Measurements from ENCODE around the gene ADRA1B.
"Not testable (repeated sequence)": the region's sequence is repeated elsewhere in the genome, so short reads cannot be mapped to it uniquely, and the experiment has no call there.

Gene ADRA1B

DNA sequence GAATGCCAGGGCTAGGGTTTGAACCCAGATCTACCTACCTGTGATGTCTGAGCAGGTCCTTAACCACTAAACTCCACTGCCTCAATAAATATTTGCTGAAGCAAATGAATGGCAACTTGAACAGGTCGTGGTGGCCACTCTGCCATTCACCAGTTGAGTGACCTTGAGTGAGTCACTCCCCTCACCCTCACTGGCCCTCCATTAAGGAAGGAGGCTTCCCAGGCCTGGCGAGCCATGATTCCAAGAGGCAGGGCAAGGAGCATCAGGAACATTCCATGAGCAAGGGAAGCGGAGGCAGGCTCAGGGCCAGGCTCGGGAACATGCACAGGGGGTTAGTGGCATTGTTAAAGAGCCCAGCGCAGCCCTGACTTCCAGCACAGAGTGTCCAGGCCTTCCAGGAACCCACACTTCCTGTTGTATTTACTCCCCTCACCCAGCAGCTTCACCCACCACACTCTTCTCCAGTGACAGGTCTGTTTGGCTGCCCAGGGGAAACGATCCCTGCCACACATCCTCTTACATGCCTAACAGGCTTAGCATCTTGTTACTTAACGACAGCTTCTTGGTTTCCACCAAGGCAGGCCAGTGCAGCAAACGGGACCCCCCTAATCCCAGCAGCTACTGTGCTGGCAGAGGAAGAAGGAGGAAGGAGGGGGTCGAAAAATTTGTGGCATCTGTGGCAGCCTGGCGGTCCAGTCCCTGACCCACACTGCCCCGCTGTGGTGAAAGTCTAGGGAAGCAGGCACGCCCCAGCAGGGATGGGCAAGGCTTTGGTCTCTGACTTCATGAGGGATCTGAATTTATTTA is 49.0 kb downstream of the ADRA1B start:
- Histone ChIP-seq H3K4me3 (ENCODE audit: low read length) (no peak overlapping the region), H3K36me3 (ENCODE audit: control insufficient read depth, insufficient read depth, low read length) (no peaks in the 10 kb centered on the region)

GRCh38 chr5:159965838-159966128 is 49.5 kb downstream of the ADRA1B start:
- not testable (repeated sequence) for H3K4me3 ChIP-seq (ENCODE audit: low read length); H3K4me1 ChIP-seq (ENCODE audit: control insufficient read depth, insufficient read depth, low read length); H3K9ac ChIP-seq (ENCODE audit: low read length); H3K36me3 ChIP-seq (ENCODE audit: control insufficient read depth, insufficient read depth, low read length); H3K9me3 ChIP-seq (ENCODE audit: control insufficient read depth, low read length)
- peaks cover 12% of the 10 kb centered on the region for H3K27me3 ChIP-seq (ENCODE audit: control insufficient read depth, insufficient read depth, low read length)

More for the DNA sequence above, 49.0 kb downstream of the ADRA1B start:
- Histone ChIP-seq H3K27me3 (ENCODE audit: control insufficient read depth, insufficient read depth, low read length) (peaks cover 7% of the 10 kb centered on the region), H3K9ac (ENCODE audit: low read length) (no peak overlapping the region), H3K4me1 (ENCODE audit: control insufficient read depth, insufficient read depth, low read length) (no peaks in the 10 kb centered on the region), H3K9me3 (ENCODE audit: control insufficient read depth, low read length) (no peaks in the 10 kb centered on the region)

DNA sequence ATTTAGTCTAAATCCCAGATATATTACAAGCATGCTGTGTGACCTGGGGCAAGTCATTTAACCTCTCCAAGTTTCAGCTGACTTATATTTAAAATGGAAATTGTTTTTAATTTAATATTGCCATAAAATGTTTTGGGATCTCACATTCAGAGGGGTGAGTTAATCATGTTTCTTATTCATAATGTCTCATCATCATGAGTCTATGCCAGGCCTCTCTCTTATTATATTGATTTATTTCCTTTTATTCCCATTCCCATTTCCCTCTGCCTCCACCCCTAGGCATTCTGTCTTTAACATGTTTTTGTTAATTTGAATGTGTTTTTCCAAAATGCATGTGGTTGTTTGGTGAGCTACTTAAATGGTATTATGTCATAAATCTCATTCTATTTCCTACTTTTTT is 53.7 kb downstream of the ADRA1B start:
- peaks cover 39% of the 10 kb centered on the region for H3K27me3 ChIP-seq (ENCODE audit: control insufficient read depth, insufficient read depth, low read length)
- no peaks in the 10 kb centered on the region for H3K4me1 ChIP-seq (ENCODE audit: control insufficient read depth, insufficient read depth, low read length)
- H3K36me3 ChIP-seq (ENCODE audit: control insufficient read depth, insufficient read depth, low read length): no peaks in the 10 kb centered on the region
- H3K9ac ChIP-seq (ENCODE audit: low read length): no peak overlapping the region
- no peaks in the 10 kb centered on the region for H3K9me3 ChIP-seq (ENCODE audit: control insufficient read depth, low read length)
- no peak overlapping the region for H3K4me3 ChIP-seq (ENCODE audit: low read length)

GRCh38 chr5:159971038-159971437 is 54.8 kb downstream of the ADRA1B start:
- Histone ChIP-seq H3K9ac (ENCODE audit: low read length) (no peak overlapping the region), H3K36me3 (ENCODE audit: control insufficient read depth, insufficient read depth, low read length) (no peaks in the 10 kb centered on the region), H3K4me3 (ENCODE audit: low read length) (no peak overlapping the region), H3K4me1 (ENCODE audit: control insufficient read depth, insufficient read depth, low read length) (no peaks in the 10 kb centered on the region), H3K9me3 (ENCODE audit: control insufficient read depth, low read length) (no peaks in the 10 kb centered on the region), H3K27me3 (ENCODE audit: control insufficient read depth, insufficient read depth, low read length) (peaks cover 35% of the 10 kb centered on the region)

GRCh38 chr5:159971514-159971913 is 55.2 kb downstream of the ADRA1B start:
- Histone ChIP-seq H3K9ac (ENCODE audit: low read length) (no peak overlapping the region), H3K27me3 (ENCODE audit: control insufficient read depth, insufficient read depth, low read length) (peaks cover 35% of the 10 kb centered on the region), H3K4me3 (ENCODE audit: low read length) (no peak overlapping the region), H3K36me3 (ENCODE audit: control insufficient read depth, insufficient read depth, low read length) (no peaks in the 10 kb centered on the region), H3K4me1 (ENCODE audit: control insufficient read depth, insufficient read depth, low read length) (no peaks in the 10 kb centered on the region), H3K9me3 (ENCODE audit: control insufficient read depth, low read length) (no peaks in the 10 kb centered on the region)

- Histone ChIP-seq H3K36me3 (ENCODE audit: control insufficient read depth, insufficient read depth, low read length) (no peaks in the 10 kb centered on the region), H3K4me3 (ENCODE audit: low read length) (no peak overlapping the region), H3K27me3 (ENCODE audit: control insufficient read depth, insufficient read depth, low read length) (peaks cover 35% of the 10 kb centered on the region), H3K9ac (ENCODE audit: low read length) (no peak overlapping the region), H3K9me3 (ENCODE audit: control insufficient read depth, low read length) (no peaks in the 10 kb centered on the region), H3K4me1 (ENCODE audit: control insufficient read depth, insufficient read depth, low read length) (no peaks in the 10 kb centered on the region)
Measured at GRCh38 chr5:159971931-159972461, 55.7 kb downstream of the ADRA1B start.

GRCh38 chr5:159972538-159973362 is 56.5 kb downstream of the ADRA1B start:
- Histone ChIP-seq H3K9me3 (ENCODE audit: control insufficient read depth, low read length) (no peaks in the 10 kb centered on the region), H3K9ac (ENCODE audit: low read length) (no peak overlapping the region), H3K4me1 (ENCODE audit: control insufficient read depth, insufficient read depth, low read length) (no peaks in the 10 kb centered on the region), H3K4me3 (ENCODE audit: low read length) (no peak overlapping the region), H3K27me3 (ENCODE audit: control insufficient read depth, insufficient read depth, low read length) (peaks cover 35% of the 10 kb centered on the region), H3K36me3 (ENCODE audit: control insufficient read depth, insufficient read depth, low read length) (no peaks in the 10 kb centered on the region)

GRCh38 chr5:159975462-159976019 is 59.3 kb downstream of the ADRA1B start:
- Histone ChIP-seq H3K4me1 (ENCODE audit: control insufficient read depth, insufficient read depth, low read length) (no peaks in the 10 kb centered on the region), H3K9me3 (ENCODE audit: control insufficient read depth, low read length) (no peaks in the 10 kb centered on the region), H3K27me3 (ENCODE audit: control insufficient read depth, insufficient read depth, low read length) (peaks cover 29% of the 10 kb centered on the region), H3K36me3 (ENCODE audit: control insufficient read depth, insufficient read depth, low read length) (no peaks in the 10 kb centered on the region), H3K9ac (ENCODE audit: low read length) (no peak overlapping the region), H3K4me3 (ENCODE audit: low read length) (no peak overlapping the region)

DNA sequence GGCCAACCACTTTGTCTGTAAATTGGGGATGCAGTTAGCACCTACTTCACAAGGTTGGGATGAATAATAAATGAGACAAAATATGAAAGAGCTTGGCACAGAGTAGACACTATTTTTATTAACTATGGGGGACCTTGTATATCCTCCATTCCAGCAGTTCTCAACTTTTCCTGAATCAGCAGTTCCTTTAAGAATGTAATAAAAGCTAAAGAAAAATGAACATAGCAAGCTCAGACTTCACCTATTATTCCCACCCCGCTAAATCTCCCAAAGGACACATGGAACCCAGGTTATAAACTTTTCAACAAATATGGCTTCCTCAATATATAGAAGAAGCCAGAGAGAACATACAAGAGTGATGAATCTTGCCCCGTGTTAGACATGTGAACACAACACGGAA is 60.6 kb downstream of the ADRA1B start:
- H3K4me1 ChIP-seq (ENCODE audit: control insufficient read depth, insufficient read depth, low read length): no peaks in the 10 kb centered on the region
- H3K36me3 ChIP-seq (ENCODE audit: control insufficient read depth, insufficient read depth, low read length): no peaks in the 10 kb centered on the region
- H3K27me3 ChIP-seq (ENCODE audit: control insufficient read depth, insufficient read depth, low read length): peaks cover 15% of the 10 kb centered on the region
- no peak overlapping the region for H3K4me3 ChIP-seq (ENCODE audit: low read length)
- H3K9me3 ChIP-seq (ENCODE audit: control insufficient read depth, low read length): no peaks in the 10 kb centered on the region
- no peak overlapping the region for H3K9ac ChIP-seq (ENCODE audit: low read length)

GRCh38 chr5:159978358-159978757 is 62.1 kb downstream of the ADRA1B start:
- H3K9ac ChIP-seq (ENCODE audit: low read length): no peak overlapping the region
- H3K27me3 ChIP-seq (ENCODE audit: control insufficient read depth, insufficient read depth, low read length): peaks cover 4% of the 10 kb centered on the region
- no peaks in the 10 kb centered on the region for H3K9me3 ChIP-seq (ENCODE audit: control insufficient read depth, low read length)
- H3K4me1 ChIP-seq (ENCODE audit: control insufficient read depth, insufficient read depth, low read length): no peaks in the 10 kb centered on the region
- H3K36me3 ChIP-seq (ENCODE audit: control insufficient read depth, insufficient read depth, low read length): no peaks in the 10 kb centered on the region
- no peak overlapping the region for H3K4me3 ChIP-seq (ENCODE audit: low read length)

DNA sequence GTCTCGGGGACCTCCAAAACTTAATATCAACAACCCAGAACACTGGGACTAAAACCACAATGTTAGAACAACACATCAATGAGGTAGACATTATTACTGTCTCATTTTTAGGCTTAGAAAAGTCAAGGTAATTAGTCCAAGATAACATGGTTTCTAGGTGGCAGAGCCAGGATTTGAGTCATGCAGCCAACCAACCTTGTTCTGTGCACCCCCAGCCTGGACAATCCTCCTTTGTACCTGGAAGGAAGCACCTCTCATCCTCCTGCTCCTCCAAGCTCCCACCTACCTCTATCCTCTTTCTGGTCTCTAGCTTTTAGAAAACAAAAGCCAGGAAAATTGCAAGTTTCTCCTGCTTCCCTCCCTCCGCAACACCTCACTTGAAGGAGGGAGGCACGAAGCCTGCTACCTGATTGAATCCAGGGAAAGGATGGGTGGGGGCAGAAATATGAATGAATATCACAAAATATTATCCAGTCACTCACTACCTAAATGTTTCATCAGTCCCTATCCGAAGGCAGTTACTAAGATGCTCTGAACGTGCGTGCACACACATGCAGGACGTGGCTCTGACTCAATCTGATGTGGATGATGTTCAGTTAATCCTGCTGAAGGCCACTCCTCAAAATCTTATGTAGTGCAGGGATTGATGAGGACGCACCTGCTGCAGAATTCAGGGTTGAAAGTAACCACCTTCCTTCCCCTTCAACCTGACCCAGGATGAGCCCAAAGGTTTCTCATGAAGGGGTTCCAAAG is 66.3 kb downstream of the ADRA1B start:
- H3K27me3 ChIP-seq (ENCODE audit: control insufficient read depth, insufficient read depth, low read length): peaks cover 11% of the 10 kb centered on the region
- H3K9me3 ChIP-seq (ENCODE audit: control insufficient read depth, low read length): no peaks in the 10 kb centered on the region
- H3K36me3 ChIP-seq (ENCODE audit: control insufficient read depth, insufficient read depth, low read length): no peaks in the 10 kb centered on the region
- no peak overlapping the region for H3K4me3 ChIP-seq (ENCODE audit: low read length)
- no peak overlapping the region for H3K9ac ChIP-seq (ENCODE audit: low read length)
- peaks cover 7% of the 10 kb centered on the region for H3K4me1 ChIP-seq (ENCODE audit: control insufficient read depth, insufficient read depth, low read length)

Data from mucosa of stomach (tissue), 1 donor.